Aorta (tissue), 5 donors: ENCODE measurements around the gene FAIM2. TPM values are rescaled to one million over a fixed set of nuclear protein-coding genes. Genes with fewer than 3 reads are reported as not detected.

Source experiments
- ATAC-seq: fragments of 200-7000 bp; cut with Tn5 transposase; one replicate; pipeline ENCODE4 v1.9.1; 2022; ENCODE audit warnings: moderate library complexity; ENCODE audit not compliant: low FRiP score
- DNase-seq, 2 donors: peaks; one replicate each; pipeline ENCODE4 v3.0.0-alpha.2; 2020
- H3K27ac ChIP-seq, 2 donors: one replicate each; pipeline ENCODE4 v1.5.1; 2013; ENCODE audit warnings: low read length in 2 of 2, mild to moderate bottlenecking in 2 of 2, moderate library complexity in 2 of 2, control low read depth in 1 of 2, inconsistent platforms in 1 of 2, low read depth in 1 of 2
- H3K27me3 ChIP-seq, 2 donors: one replicate each; pipeline ENCODE4 v1.6.1; 2013; ENCODE audit warnings: control low read depth in 1 of 2, low read length in 1 of 2, mild to moderate bottlenecking in 1 of 2, moderate library complexity in 1 of 2; ENCODE audit not compliant: insufficient read depth in 2 of 2, control insufficient read depth in 1 of 2
- H3K36me3 ChIP-seq, 2 donors: one replicate each; pipeline ENCODE4 v1.6.1; 2013; ENCODE audit warnings: control low read depth in 1 of 2, low read length in 1 of 2, mild to moderate bottlenecking in 1 of 2; ENCODE audit not compliant: insufficient read depth in 2 of 2, control insufficient read depth in 1 of 2
- H3K4me1 ChIP-seq, 2 donors: one replicate each; pipeline ENCODE4 v1.6.1; 2013; ENCODE audit warnings: low read length in 2 of 2, control low read depth in 1 of 2, mild to moderate bottlenecking in 1 of 2, moderate library complexity in 1 of 2; ENCODE audit not compliant: insufficient read depth in 2 of 2, control insufficient read depth in 1 of 2
- H3K4me3 ChIP-seq, 2 donors: one replicate each; pipeline ENCODE4 v1.5.1; 2013; ENCODE audit warnings: low read length in 2 of 2, control low read depth in 1 of 2, mild to moderate bottlenecking in 1 of 2
- H3K9me3 ChIP-seq: one replicate; pipeline ENCODE4 v1.6.1; 2013; ENCODE audit warnings: mild to moderate bottlenecking, low read length; ENCODE audit not compliant: control insufficient read depth
- WGBS, 2 donors: extraction: QIAGEN DNeasy Blood & Tissue Kit; methylation state at CpG; one replicate each; pipeline ENCODE4 v1.1.7; 2013; 5-methylcytosine and 5-hydroxymethylcytosine counted together
- intact Hi-C, 2 donors: fragments of 100-400 bp; cut with DNase I; formaldehyde crosslinking; loops; one replicate each; pipeline versions ENCODE4 v1.14.2 to v1.15.0; 2022
- long read RNA-seq, 2 donors: library from polyadenylated mRNA; unstranded; transcript quantifications; one replicate each; pipeline ENCODE4 v2.0.0, GENCODE V29; 2020 to 2021
- polyA plus RNA-seq, 2 donors: library from polyadenylated mRNA; stranded (reverse); fragments of 200-250 nt; gene quantifications; one replicate each; pipeline ENCODE4 v1.2.3, GENCODE V29; 2013
- total RNA-seq, 2 donors: library from RNA; stranded (reverse); fragmentation: NEBNext Ultra II Directional; extraction: Animal tissue kit (Norgen Biotek cat#: 25700); gene quantifications; one replicate each; pipeline ENCODE4 v1.2.1, GENCODE V29; 2021
- donor health status: healthy with polysubstance abuse.
- donor health status: Bipolar disorder and iron deficiency.
- donor health status: DM: no; HTN: no; CAD: no.
- donor health status: DM: no; HTN: no; CAD: no.
- donor health status: DM: yes; HTN: yes; CAD: no.

FAIM2 gene
- total RNA-seq (10 to 100 TPM in 1 of 2 donors, under 1 TPM in 1; 0.58 to 16.4 TPM), polyA plus RNA-seq (under 1 TPM in 1 of 2 donors, not detected in 1; 0.05 TPM)
- long read RNA-seq, donor 1, partial matches to known transcripts = 0 of 2 reads
- long read RNA-seq, donor 1, other reads (novel, unspliced or antisense) = 2 of 2 reads
- long read RNA-seq, donor 2, full-length matches to known transcripts = 7 of 14 reads
- long read RNA-seq, donor 2, partial matches to known transcripts = 0 of 14 reads
- long read RNA-seq, donor 2, other reads (novel, unspliced or antisense) = 7 of 14 reads

DNA sequence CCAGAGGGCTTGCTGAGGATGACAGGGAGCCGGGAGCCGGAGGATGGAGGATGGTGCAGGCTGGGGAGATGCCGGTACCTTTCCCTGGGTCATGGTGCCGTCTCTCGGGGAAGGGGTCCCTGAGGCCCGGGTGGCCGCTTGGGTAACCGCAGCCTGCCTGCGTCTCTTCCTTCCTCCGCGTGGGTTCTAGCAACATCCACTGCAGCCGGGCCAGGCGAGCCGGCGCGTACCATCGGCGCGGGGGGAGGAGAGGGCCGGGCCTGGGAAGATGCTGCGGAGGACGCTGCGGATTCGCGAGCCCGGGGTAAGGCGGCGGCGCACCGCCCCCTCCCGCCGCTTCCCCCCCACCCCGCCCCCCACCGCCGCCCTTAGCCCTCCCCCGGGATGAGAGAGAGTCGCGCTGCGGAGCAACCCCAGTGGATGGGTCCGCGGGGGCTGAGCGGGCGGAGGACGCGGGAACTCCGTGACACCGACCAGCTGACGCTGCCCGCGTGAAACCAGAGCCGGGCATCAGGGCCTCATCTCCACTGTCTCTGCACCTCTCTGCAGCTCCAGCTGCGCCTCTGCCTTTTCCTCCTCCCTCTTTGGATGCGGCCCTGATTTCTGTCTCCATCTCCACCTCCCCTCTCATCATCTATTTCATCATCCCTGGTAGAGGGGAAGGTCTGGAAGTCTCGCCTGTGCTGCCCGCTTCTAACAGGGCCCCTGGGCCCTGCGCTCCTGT, at the start of gene FAIM2:
TSS of gene FAIM2 (minus strand) at position 201 of the 724 bp plus-strand sequence. CDS start at position 93, 108 bp downstream.
- Histone ChIP-seq H3K27me3 (no peaks in the 10 kb centered on the region), H3K4me3 (peak within 1 kb of the TSS; percentile 3 to 41), H3K4me1 (no peaks in the 10 kb centered on the region), H3K36me3 (no peaks in the 10 kb centered on the region), H3K27ac (no peak within 1 kb of the TSS), H3K9me3 (no peaks in the 10 kb centered on the region)
- DNase-seq = peak; percentile 71 to 85
- intact Hi-C loops = no loop called here
- WGBS, 2 donors = 4 to 9% methylated on average over 28 to 56 of the region's 56 CpGs
- peak; percentile 76 for ATAC-seq

DNA sequence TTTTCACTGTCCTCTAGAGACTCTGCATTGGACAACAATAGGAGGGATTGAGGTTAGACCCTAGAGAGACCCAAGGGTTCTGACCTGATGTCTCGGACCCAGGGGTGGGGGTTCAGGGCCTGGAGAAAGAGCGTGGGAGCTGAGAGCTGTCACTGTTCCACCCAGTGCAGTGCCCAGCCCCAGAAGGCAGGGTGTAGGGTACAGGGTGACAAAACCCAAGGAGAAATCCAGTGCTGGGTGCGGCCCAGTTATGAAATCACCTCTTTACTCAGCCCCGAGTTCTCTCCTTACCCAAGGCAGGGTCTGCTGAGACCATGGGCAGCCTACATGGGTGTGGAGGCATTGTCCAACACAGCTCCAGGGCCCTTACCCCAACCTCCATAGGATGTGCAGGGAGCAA, 49.5 kb upstream of the FAIM2 start:
- intact Hi-C loops = no loop called here
- 92 to 95% methylated on average over 4 of the region's 4 CpGs for WGBS, 2 donors
- H3K4me1 ChIP-seq = no peaks in the 10 kb centered on the region
- no peaks in the 10 kb centered on the region for H3K9me3 ChIP-seq
- no peaks in the 10 kb centered on the region for H3K36me3 ChIP-seq
- DNase-seq (peak; percentile 4 to 59), ATAC-seq (no peak)
- H3K4me3 ChIP-seq = no peak overlapping the region
- no peaks in the 10 kb centered on the region for H3K27me3 ChIP-seq
- no peak overlapping the region for H3K27ac ChIP-seq

DNA sequence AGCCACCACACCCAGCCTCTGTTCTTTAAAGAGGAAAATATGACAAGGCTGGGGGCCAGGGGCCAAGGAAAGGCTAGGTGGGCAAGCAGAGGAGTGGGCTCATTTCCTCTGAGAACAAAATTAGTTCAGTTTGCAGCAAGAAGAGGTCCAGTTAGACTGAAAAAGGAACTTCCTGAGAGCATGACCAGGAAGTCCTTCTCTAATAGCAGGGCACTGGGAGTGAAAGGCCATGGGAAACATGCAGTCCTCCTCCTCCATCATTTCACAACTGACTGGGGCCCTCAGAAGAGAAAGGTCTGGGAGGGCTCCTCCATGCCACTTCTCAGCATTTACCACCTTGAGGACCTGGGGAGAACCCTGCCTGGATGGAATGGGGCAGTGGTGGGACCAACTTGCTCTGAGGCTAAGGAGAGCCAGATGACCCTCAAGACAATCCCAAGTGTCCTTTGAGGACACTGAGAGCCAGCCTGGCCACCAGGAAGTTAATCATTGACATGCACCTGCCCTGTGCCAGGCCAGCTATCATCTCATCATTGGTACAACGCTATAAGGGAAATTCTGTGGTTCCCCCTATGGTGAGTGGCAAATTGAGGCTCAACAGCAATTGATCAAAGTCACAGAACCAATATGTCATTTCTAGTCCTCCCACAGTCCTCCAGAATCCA, 48.8 kb upstream of the FAIM2 start:
- Histone ChIP-seq H3K9me3 (no peaks in the 10 kb centered on the region), H3K27me3 (no peaks in the 10 kb centered on the region), H3K4me3 (no peak overlapping the region), H3K4me1 (no peaks in the 10 kb centered on the region), H3K27ac (no peak overlapping the region), H3K36me3 (no peaks in the 10 kb centered on the region)
- 92 to 96% methylated on average over 1 of the region's 1 CpG for WGBS, 2 donors
- DNase-seq (peak in 1 of 2 donors; percentile 16), ATAC-seq (no peak)
- intact Hi-C loops = no loop called here

DNA sequence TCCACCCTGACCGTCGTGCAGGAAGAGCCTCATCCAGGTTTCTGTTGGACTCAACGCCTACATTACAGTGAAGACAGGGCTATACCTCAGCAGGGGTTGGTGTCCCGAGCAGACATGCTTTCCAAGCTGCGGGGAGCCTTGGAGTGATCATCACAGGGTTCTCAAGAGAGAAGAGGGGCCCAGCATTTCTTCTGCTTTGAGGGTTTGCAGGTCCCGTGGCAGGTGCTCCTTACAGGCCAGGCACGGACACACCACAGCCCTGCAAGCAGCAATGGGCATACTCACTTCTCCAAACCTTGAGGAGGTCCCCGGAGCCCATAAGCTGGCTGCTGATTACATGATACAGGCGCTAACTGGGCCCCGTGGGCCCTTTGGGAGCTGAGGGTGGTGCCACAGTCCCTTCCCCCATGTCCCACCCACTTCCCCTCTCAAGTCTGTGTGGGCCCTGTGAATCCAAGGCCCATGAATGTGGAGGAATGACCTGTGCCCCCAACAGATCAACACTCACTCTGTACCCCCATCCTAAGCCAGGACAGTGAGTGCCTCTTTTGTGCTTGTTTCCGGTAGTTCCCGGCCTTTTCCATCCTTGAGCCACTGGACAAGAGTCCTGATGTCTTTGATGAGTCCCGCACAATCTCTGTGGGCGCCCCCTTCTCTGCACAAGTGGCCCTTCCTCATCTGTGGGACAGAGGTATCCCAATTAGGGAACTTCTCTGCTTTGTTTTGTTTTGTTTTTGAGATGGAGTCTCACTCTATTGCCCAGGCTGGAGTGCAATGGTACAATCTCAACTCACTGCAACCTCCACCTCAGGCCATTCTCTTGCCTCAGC, 47.9 kb upstream of the FAIM2 start:
- WGBS, 2 donors = 85 to 89% methylated on average over 14 of the region's 14 CpGs
- DNase-seq (peak; percentile 37 to 64), ATAC-seq (no peak)
- intact Hi-C loops = no loop called here
- no peak overlapping the region for H3K4me3 ChIP-seq
- no peaks in the 10 kb centered on the region for H3K9me3 ChIP-seq
- H3K27me3 ChIP-seq = no peaks in the 10 kb centered on the region
- H3K27ac ChIP-seq = no peak overlapping the region
- no peaks in the 10 kb centered on the region for H3K36me3 ChIP-seq
- no peaks in the 10 kb centered on the region for H3K4me1 ChIP-seq

DNA sequence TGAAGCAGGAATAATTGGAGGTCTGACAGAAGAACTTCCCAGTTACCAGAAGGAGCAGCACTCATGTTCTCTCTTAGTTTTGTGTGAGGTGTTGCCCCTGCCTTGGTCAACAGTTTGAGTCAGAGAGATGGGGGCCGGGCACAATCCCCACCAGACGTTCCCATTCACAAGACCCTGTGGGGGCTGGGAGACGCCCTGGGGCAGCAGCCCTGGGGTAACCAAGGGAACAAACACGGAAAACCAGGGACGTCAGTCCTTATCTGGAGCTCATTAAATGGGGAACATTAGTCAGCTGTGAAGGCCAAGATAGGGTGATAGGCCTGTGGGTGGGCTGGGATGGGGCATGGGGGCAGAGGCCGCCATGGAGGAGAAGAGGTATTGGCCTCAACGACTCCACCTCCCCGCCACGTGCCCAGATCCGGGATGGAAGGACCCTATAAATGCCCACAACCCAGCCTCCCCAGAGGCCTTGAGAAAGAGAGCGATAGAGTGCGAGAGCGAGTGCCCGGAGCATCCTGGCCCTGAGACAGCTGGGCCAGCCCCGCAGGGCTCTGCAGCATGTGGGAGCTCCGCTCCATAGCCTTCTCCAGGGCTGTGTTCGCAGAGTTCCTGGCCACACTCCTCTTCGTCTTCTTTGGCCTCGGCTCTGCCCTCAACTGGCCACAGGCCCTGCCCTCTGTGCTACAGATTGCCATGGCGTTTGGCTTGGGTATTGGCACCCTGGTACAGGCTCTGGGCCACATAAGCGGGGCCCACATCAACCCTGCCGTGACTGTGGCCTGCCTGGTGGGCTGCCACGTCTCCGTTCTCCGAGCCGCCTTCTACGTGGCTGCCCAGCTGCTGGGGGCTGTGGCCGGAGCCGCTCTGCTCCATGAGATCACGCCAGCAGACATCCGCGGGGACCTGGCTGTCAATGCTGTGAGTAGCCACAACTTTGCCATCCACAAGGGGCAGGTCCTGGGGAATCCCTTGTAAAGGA, 46.9 kb upstream of the FAIM2 start, which contains the start of gene AQP2:
TSS of gene AQP2 (plus strand) at position 465 of the 979 bp plus-strand sequence. CDS start at position 559, 94 bp downstream.
- no peaks in the 10 kb centered on the region for H3K27me3 ChIP-seq
- no peak for ATAC-seq
- H3K27ac ChIP-seq = no peak within 1 kb of the TSS
- no peaks in the 10 kb centered on the region for H3K9me3 ChIP-seq
- no peak within 1 kb of the TSS for H3K4me3 ChIP-seq
- 88 to 89% methylated on average over 32 of the region's 32 CpGs for WGBS, 2 donors
- no peaks in the 10 kb centered on the region for H3K36me3 ChIP-seq
- no peaks in the 10 kb centered on the region for H3K4me1 ChIP-seq
- peak in 1 of 2 donors; percentile 55 for DNase-seq
- intact Hi-C loops = no loop called here

DNA sequence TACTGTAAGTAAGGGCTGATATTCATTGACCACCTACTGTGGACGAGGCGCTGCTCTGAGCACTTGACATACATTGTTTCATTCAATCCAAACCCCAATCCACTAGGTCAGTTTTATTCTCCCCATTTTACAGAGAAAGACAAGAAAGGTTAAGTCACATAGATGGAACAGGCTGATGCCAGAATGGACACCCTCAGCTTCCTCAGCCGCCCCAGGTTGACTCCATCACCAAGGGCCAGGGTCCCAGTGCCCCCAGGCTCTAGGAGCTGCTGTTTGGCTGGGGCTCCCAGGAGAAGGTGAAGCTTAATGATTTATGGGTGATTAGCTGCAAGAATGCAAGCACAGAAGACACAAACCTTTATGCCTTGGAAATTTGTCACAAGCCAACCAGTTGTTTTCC, 46.2 kb upstream of the FAIM2 start:
- no peaks in the 10 kb centered on the region for H3K4me1 ChIP-seq
- H3K27me3 ChIP-seq = no peaks in the 10 kb centered on the region
- peak in 1 of 2 donors; percentile 58 for DNase-seq
- WGBS, 2 donors = 96 to 98% methylated on average over 3 of the region's 3 CpGs
- H3K4me3 ChIP-seq = no peak overlapping the region
- no peaks in the 10 kb centered on the region for H3K9me3 ChIP-seq
- H3K27ac ChIP-seq = no peak overlapping the region
- intact Hi-C loops = no loop called here
- no peak for ATAC-seq
- H3K36me3 ChIP-seq = no peaks in the 10 kb centered on the region

DNA sequence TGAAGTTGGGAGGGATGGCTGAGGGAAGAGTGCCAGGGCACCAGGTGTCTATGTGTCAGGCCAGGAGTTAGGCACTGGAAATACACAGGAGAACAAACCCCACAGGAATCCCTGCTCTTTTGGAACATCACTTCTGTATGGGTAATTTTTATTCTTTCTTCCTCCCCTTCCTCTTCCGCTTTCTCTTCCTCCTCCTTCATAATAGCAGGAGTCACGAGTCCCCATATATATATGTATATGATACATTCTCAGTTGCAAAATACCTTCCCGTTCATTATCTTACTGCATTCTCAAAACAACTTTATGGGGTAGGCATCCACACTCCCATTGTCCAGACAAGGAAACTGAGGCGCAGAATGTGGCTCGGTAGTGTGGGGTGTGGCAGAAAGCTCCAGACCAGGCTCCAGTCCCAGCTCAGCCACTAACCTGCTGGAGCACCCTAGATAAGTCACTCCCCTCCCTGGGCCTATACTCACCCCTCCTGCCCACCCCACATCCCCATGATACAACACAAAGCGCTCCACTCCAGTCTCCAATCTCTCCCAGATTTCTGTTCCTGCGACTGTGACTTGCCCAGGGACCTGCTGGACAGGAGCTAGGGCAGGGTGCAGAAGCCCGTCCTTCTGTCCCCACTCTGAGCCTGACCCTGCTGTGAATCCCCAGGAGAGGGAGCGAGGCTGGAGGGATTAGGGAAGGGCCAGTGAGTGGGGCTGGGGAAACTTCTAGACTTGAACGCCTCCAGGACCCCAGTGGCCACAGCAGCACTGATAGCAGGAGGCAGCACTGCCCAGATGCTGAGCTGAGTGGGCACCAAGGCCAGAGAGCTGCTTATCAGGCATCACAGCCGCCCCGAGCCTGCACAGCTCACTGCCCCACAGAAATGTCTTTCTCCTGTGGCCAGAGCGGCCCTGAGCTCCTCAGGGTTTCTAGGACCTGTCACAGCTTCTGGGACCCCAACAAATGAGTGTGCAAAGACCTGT, 45.5 kb upstream of the FAIM2 start:
- Histone ChIP-seq H3K27me3 (no peaks in the 10 kb centered on the region), H3K27ac (no peak overlapping the region), H3K4me3 (no peak overlapping the region), H3K36me3 (no peaks in the 10 kb centered on the region), H3K9me3 (no peaks in the 10 kb centered on the region), H3K4me1 (no peaks in the 10 kb centered on the region)
- ATAC-seq (no peak), DNase-seq (peak in 1 of 2 donors; percentile 71)
- intact Hi-C loops = no loop called here
- 87 to 91% methylated on average over 13 of the region's 13 CpGs for WGBS, 2 donors
